ENCODE data around the gene SYNPR.

- TF ChIP-seq EZH2 (IDR thresholded peaks at IDR 0.05; ENCODE audit: borderline replicate concordance, insufficient read depth, low read length, poor library complexity, severe bottlenecking) (no peak), RAD21 (conservative IDR thresholded peaks at IDR 0.05) (no peak), CTCF (IDR thresholded peaks at IDR 0.05; ENCODE audit: poor library complexity, severe bottlenecking) (no peak), EP300 (conservative IDR thresholded peaks at IDR 0.05; ENCODE audit: poor library complexity, severe bottlenecking) (no peak), REST (IDR thresholded peaks at IDR 0.05; ENCODE audit: borderline replicate concordance) (no peak)
Observed at GRCh38 chr3:63467392-63467791, 189.3 kb downstream of the SYNPR start.
